DND-41 (cell line): ENCODE measurements around the gene IL1RAPL2.

ENCODE experiments used
- ATAC-seq: fragments of 200-7000 bp; cut with Tn5 transposase; 3 replicates; pipeline ENCODE4 v1.9.1; 2021; ENCODE audit warnings: low read depth; ENCODE audit not compliant: insufficient read depth
- DNase-seq: peaks from one replicate; pipeline ENCODE4 v3.0.0-alpha.2; 2020
- H2AFZ ChIP-seq: 2 replicates; pipeline ENCODE4 v1.6.0; 2012; ENCODE audit warnings: low read depth, low read length
- H3K27ac ChIP-seq: 2 replicates; pipeline ENCODE4 v1.5.1; 2012; ENCODE audit warnings: low read length, inconsistent platforms
- H3K27me3 ChIP-seq: fragments of 200-600 bp; sonication (generic); 2 replicates; pipeline ENCODE4 v1.6.0; 2012; ENCODE audit warnings: low read length, mild to moderate bottlenecking, inconsistent platforms; ENCODE audit not compliant: insufficient read depth, poor library complexity
- H3K36me3 ChIP-seq: 2 replicates; pipeline ENCODE4 v1.5.1; 2012; ENCODE audit warnings: low read length, inconsistent platforms; ENCODE audit not compliant: insufficient read depth
- H3K4me1 ChIP-seq: 2 replicates; pipeline ENCODE4 v1.5.1; 2012; ENCODE audit warnings: mild to moderate bottlenecking, low read length; ENCODE audit not compliant: insufficient read depth
- H3K4me2 ChIP-seq: 2 replicates; pipeline ENCODE4 v1.6.0; 2012; ENCODE audit warnings: mild to moderate bottlenecking, moderate library complexity, low read length, inconsistent platforms; ENCODE audit not compliant: insufficient read depth
- H3K4me3 ChIP-seq, 2 experiments: fragments of 200-600 bp in 1 of 2; shearing (Covaris generic) in 1 of 2; 2 replicates each; pipeline ENCODE4 v1.5.1; 2012 to 2016; ENCODE audit warnings: inconsistent platforms in 2 of 2, low read length in 2 of 2, mild to moderate bottlenecking in 2 of 2, low read depth in 1 of 2, moderate library complexity in 1 of 2
- H3K79me2 ChIP-seq: 2 replicates; pipeline ENCODE4 v1.6.0; 2012; ENCODE audit warnings: low read length, inconsistent platforms; ENCODE audit not compliant: insufficient read depth
- H3K9ac ChIP-seq: 2 replicates; pipeline ENCODE4 v1.6.0; 2012; ENCODE audit warnings: low read depth, mild to moderate bottlenecking, inconsistent platforms, low read length, moderate library complexity
- H3K9me3 ChIP-seq: 2 replicates; pipeline ENCODE4 v1.5.1; 2012; ENCODE audit warnings: low read length, moderate library complexity, mild to moderate bottlenecking, inconsistent platforms; ENCODE audit not compliant: insufficient read depth, severe bottlenecking
- H4K20me1 ChIP-seq: 2 replicates; pipeline ENCODE4 v1.6.0; 2012; ENCODE audit warnings: low read length; ENCODE audit not compliant: insufficient read depth
- CTCF ChIP-seq: IDR thresholded peaks from 2 replicates; pipeline ENCODE4 v1.5.1; 2012; ENCODE audit warnings: borderline replicate concordance, low read length, moderate library complexity, mild to moderate bottlenecking; ENCODE audit not compliant: poor library complexity, severe bottlenecking; ENCODE audit errors: extremely low read depth
- EZH2 ChIP-seq: IDR thresholded peaks from 3 replicates; pipeline ENCODE4 v1.6.1; 2012; ENCODE audit warnings: borderline replicate concordance, low read depth, mild to moderate bottlenecking, moderate library complexity, low read length, inconsistent platforms; ENCODE audit not compliant: severe bottlenecking

Gene IL1RAPL2

GRCh38 chrX:105220636-105221035 is 654.6 kb downstream of the IL1RAPL2 start, which contains the start of gene TEX13A:
Gene TEX13A, minus strand, starts transcription at chrX:105220694. Its CDS starts 297 bp downstream, at chrX:105220397.
- Histone ChIP-seq H3K9ac (no peak within 1 kb of the TSS), H2AFZ (no peak within 1 kb of the TSS), H4K20me1 (no peaks in the 10 kb centered on the region), H3K27ac (no peak within 1 kb of the TSS), H3K79me2 (no peaks in the 10 kb centered on the region), H3K4me2 (no peak within 1 kb of the TSS), H3K9me3 (no peaks in the 10 kb centered on the region), H3K4me1 (no peaks in the 10 kb centered on the region), H3K36me3 (no peaks in the 10 kb centered on the region), H3K4me3 (no peak within 1 kb of the TSS), H3K27me3 (no peaks in the 10 kb centered on the region)
- ATAC-seq, result no peak
- DNase-seq, result no peak
- no peak for TF ChIP-seq CTCF
- no peak for TF ChIP-seq EZH2

GRCh38 chrX:105221374-105221773 is 655.4 kb downstream of the IL1RAPL2 start:
- DNase-seq (no peak), ATAC-seq (no peak)
- TF ChIP-seq CTCF (no peak), EZH2 (no peak)
- no peak overlapping the region for H3K4me3 ChIP-seq
- no peaks in the 10 kb centered on the region for H4K20me1 ChIP-seq
- no peaks in the 10 kb centered on the region for H3K79me2 ChIP-seq
- no peaks in the 10 kb centered on the region for H3K4me1 ChIP-seq
- no peaks in the 10 kb centered on the region for H3K36me3 ChIP-seq
- no peak overlapping the region for H3K4me2 ChIP-seq
- no peak overlapping the region for H3K9ac ChIP-seq
- no peak overlapping the region for H2AFZ ChIP-seq
- H3K27me3 ChIP-seq, result no peaks in the 10 kb centered on the region
- H3K27ac ChIP-seq, result no peak overlapping the region
- H3K9me3 ChIP-seq, result no peaks in the 10 kb centered on the region

GRCh38 chrX:105226499-105226898 is 660.5 kb downstream of the IL1RAPL2 start:
- H3K27ac ChIP-seq, result no peak overlapping the region
- H3K36me3 ChIP-seq, result no peaks in the 10 kb centered on the region
- no peak overlapping the region for H3K4me2 ChIP-seq
- no peak overlapping the region for H3K4me3 ChIP-seq
- no peaks in the 10 kb centered on the region for H3K9me3 ChIP-seq
- no peaks in the 10 kb centered on the region for H3K79me2 ChIP-seq
- DNase-seq (no peak), ATAC-seq (no peak)
- H3K4me1 ChIP-seq, result no peaks in the 10 kb centered on the region
- TF ChIP-seq EZH2 (no peak), CTCF (no peak)
- no peaks in the 10 kb centered on the region for H3K27me3 ChIP-seq
- H2AFZ ChIP-seq, result no peak overlapping the region
- no peak overlapping the region for H3K9ac ChIP-seq
- H4K20me1 ChIP-seq, result no peaks in the 10 kb centered on the region

GRCh38 chrX:105228602-105229001 is 662.6 kb downstream of the IL1RAPL2 start:
- Histone ChIP-seq H3K9me3 (no peaks in the 10 kb centered on the region), H3K4me2 (no peak overlapping the region), H3K9ac (no peak overlapping the region), H3K27ac (no peak overlapping the region), H3K36me3 (no peaks in the 10 kb centered on the region), H3K4me1 (no peaks in the 10 kb centered on the region), H3K79me2 (no peaks in the 10 kb centered on the region), H4K20me1 (no peaks in the 10 kb centered on the region), H3K4me3 (no peak overlapping the region), H2AFZ (no peak overlapping the region), H3K27me3 (no peaks in the 10 kb centered on the region)
- ATAC-seq, result no peak
- DNase-seq, result no peak
- no peak for TF ChIP-seq CTCF
- TF ChIP-seq EZH2, result no peak
